DMS 273 (cell line): ENCODE data around the gene C21orf58.
A peak's percentile ranks its signal among the peaks of the same experiment; 100 is the strongest.

Experiments
- DNase-seq: peaks from one replicate; lab custom pipeline; 2025; ENCODE audit not compliant: unreplicated experiment; lab: John Stamatoyannopoulos, UW

The C21orf58 gene

GRCh38 chr21:46297338-46298271 lies 26.1 kb downstream of the C21orf58 start:
- peak; percentile 48 for DNase-seq

- peak; percentile 24 for DNase-seq
Observed at GRCh38 chr21:46295996-46296752, 27.5 kb downstream of the C21orf58 start.

- DNase-seq, result peak; percentile 37
Observed at GRCh38 chr21:46295177-46295770, 28.4 kb downstream of the C21orf58 start.

GRCh38 chr21:46294647-46295176 lies 29.0 kb downstream of the C21orf58 start:
- no peak for DNase-seq

GRCh38 chr21:46291561-46291960 lies 32.1 kb downstream of the C21orf58 start:
- DNase-seq, result no peak

- no peak for DNase-seq
Observed at GRCh38 chr21:46289655-46290179, 34.0 kb downstream of the C21orf58 start.

GRCh38 chr21:46287541-46287940 lies 36.1 kb downstream of the C21orf58 start:
- DNase-seq, result no peak

- peak; percentile 59 for DNase-seq
Observed at GRCh38 chr21:46286648-46287002, 37.0 kb downstream of the C21orf58 start.

GRCh38 chr21:46285761-46286647 lies 37.7 kb downstream of the C21orf58 start, which contains the start of gene YBEY:
TSS of gene YBEY (plus strand) at chr21:46286342. CDS start at chr21:46286914, 572 bp downstream.
- DNase-seq, result peak; percentile 97

GRCh38 chr21:46285206-46285661 lies 38.4 kb downstream of the C21orf58 start, which contains the start of gene MCM3AP:
TSS of gene MCM3AP (minus strand) at chr21:46285611. CDS start at chr21:46285286, 325 bp downstream.
- no peak for DNase-seq

GRCh38 chr21:46284733-46285132 lies 38.9 kb downstream of the C21orf58 start:
- no peak for DNase-seq

GRCh38 chr21:46284077-46284644 lies 39.5 kb downstream of the C21orf58 start:
- no peak for DNase-seq

- no peak for DNase-seq
Observed at GRCh38 chr21:46274797-46275390, 48.8 kb downstream of the C21orf58 start.

GRCh38 chr21:46273341-46273740 lies 50.3 kb downstream of the C21orf58 start:
- no peak for DNase-seq

GRCh38 chr21:46269466-46269865 lies 54.2 kb downstream of the C21orf58 start:
- no peak for DNase-seq

- no peak for DNase-seq
Observed at GRCh38 chr21:46268371-46268770, 55.3 kb downstream of the C21orf58 start.

GRCh38 chr21:46266946-46267345 lies 56.7 kb downstream of the C21orf58 start:
- DNase-seq, result no peak

- no peak for DNase-seq
Observed at GRCh38 chr21:46265736-46266525, 57.7 kb downstream of the C21orf58 start.
